Ishikawa (cell line): Measurements from ENCODE around the gene VCY.
"Not testable (repeated sequence)": the region's sequence is repeated elsewhere in the genome, so short reads cannot be mapped to it uniquely, and the experiment has no call there.

Experiments
- TCF12 ChIP-seq: IDR thresholded peaks from 2 replicates; pipeline ENCODE4 v1.6.1; 2012; ENCODE audit warnings: low read depth
- YY1 ChIP-seq: IDR thresholded peaks from 2 replicates; pipeline ENCODE4 v1.6.1; 2012; ENCODE audit warnings: low read depth
- ZBTB7A ChIP-seq: IDR thresholded peaks from 2 replicates; pipeline ENCODE4 v1.6.1; 2012; ENCODE audit warnings: low read depth

The VCY gene

GRCh38 chrY:13986373-13986772 is at the start of gene VCY:
TSS of gene VCY (minus strand) at chrY:13986473. CDS start at chrY:13986440, 33 bp downstream.
- not testable (repeated sequence) for TF ChIP-seq TCF12, ZBTB7A, YY1
